HG03039 (cell line): ENCODE data around the gene MOSPD2.

Source experiments
- ATAC-seq: cut with Tn5 transposase; IDR thresholded peaks from one replicate; pipeline ENCODE4 v1.9.1; 2021; ENCODE audit warnings: mild to moderate bottlenecking, moderate library complexity; ENCODE audit not compliant: unreplicated experiment

Gene MOSPD2

DNA sequence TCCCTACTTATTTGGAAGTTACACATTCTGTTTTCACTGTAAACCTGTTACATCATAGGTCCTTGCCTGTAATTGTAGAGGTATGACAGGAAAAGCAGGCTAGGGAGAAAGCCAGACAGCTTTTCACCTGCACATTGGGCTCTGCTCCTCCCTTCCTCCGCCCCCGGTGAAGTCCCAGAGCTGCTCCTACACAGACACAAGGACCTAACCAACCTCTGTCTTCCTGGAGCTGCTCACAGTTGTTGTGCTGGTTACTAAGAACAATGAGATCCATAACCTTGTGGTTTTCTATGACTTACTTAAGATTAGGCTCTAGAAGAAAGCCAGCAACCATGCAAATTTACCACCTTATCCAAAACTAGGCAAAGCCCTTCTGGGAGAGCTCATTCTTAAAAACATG is 40.0 kb downstream of the MOSPD2 start:
- ATAC-seq = no peak

DNA sequence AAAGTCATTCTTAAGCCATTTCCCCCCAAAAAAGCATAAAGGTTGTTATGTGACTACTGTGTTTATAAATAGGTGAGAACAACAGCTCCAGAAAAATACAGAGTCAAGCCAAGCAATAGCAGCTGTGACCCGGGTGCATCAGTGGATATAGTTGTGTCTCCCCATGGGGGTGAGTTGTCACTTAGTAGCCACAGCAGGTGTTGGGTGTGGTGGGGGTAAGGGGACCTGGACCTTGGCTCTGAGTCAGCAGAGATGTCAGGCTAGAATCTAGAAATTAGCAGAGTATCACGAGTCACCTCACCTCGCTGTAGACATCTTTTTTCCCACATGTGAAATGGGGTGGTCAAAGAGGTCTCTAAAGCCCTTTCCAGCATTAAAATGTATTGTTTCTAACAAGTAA is 42.4 kb downstream of the MOSPD2 start:
- no peak for ATAC-seq

GRCh38 chrX:14916017-14916674 is 42.9 kb downstream of the MOSPD2 start:
- no peak for ATAC-seq

DNA sequence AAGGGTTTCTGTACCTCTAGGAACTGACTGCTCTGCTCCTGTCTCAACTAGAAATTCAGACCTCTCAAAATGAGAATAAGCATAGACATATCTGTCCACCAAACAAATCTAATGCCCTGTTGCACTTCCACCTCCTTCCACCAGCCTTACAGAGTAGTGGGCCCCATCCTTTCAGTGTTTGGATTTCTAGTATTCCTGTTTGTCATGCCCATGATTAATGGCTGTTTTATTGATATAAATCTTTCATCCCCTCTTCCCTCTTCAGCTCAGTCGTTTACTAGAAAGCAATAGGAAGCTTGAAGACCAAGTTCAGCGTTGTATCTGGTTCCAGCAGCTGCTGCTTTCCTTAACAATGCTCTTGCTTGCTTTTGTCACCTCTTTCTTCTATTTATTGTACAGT is 46.2 kb downstream of the MOSPD2 start:
- ATAC-seq = no peak

GRCh38 chrX:14920196-14920595 is 47.0 kb downstream of the MOSPD2 start:
- ATAC-seq = no peak

GRCh38 chrX:14922437-14922836 is 49.2 kb downstream of the MOSPD2 start:
- ATAC-seq = no peak

DNA sequence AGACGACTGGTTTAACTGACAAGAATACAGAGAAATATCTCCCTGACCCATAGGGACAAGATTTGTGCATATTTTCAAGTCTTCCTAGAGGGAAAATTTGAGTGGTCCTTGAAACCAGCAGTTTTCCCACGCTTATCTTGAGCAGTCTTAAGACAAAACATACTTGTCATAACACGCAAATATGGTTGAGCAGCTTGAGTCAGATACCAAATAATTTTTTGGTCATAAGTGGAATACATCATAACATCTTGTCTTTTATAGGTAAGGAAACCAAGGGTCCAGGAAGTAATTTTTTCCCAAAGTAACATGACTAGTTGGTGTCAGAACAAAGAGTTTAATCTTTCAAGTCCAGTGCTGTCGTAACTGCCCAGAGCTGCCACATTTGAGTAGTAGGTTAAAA is 50.5 kb downstream of the MOSPD2 start:
- ATAC-seq = no peak

- no peak for ATAC-seq
Observed at GRCh38 chrX:14926471-14926870, 53.2 kb downstream of the MOSPD2 start.

DNA sequence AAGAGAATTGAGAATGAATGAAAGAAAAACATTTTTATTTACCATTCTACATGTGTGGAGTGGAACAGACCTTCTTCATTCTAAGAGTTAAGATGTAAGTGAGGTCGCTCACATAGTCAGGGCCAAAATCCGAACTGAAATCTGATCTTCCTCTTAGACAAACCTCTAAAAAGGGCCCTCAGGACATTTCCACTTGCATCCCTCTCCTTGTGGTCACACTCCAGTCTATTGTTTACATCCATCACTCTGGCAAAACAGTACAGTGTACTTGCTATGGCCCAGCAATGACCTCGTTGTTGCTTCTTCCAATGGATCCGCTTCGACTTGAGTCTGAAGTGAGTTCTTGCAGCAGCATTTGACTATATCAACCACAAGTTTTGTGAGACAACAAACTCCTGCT is 54.2 kb downstream of the MOSPD2 start:
- ATAC-seq = no peak

DNA sequence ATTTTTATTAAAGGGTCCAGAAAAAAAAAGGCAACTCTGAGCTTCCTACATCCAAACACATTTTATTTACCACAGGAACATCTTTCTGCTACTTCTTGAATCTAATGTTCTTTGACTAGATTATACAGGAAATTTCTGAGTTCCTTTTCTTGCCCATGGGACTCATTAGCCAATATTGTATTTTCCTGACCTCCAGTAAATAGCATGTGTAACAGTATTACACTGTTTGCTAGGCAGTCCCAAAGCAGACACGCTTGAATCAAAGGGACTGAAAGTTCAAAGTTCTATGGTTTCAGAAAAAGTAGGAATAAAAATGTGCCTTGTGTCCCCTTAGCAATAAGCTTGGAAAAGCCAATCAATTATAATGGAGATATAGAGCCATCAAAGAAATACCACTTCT is 57.4 kb downstream of the MOSPD2 start:
- ATAC-seq = no peak

- no peak for ATAC-seq
Observed at GRCh38 chrX:14932136-14932535, 58.9 kb downstream of the MOSPD2 start.

- no peak for ATAC-seq
Observed at GRCh38 chrX:14934423-14934822, 61.2 kb downstream of the MOSPD2 start.

- no peak for ATAC-seq
Observed at GRCh38 chrX:14936561-14936960, 63.3 kb downstream of the MOSPD2 start.

- ATAC-seq = no peak
Observed at GRCh38 chrX:14939644-14940043, 66.4 kb downstream of the MOSPD2 start.

DNA sequence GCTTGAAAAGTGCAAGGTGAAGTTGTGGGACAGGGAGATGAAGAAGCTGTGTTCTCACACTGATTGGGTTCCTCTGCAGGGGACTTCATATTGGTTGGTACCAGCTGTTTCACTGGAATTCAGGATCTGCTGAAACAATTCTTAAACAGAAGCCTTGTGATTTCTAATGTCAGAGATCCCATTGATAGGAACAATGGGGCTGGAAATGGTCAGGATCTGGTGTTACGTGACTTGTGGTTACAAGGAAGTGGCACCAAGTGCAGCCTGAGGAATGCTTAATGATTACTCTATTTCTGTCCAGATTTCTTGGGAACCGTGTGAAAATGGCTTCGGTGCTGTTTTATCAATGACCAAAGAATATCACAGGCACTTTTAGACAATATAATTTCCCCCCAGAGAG is 68.1 kb downstream of the MOSPD2 start:
- ATAC-seq = no peak

- no peak for ATAC-seq
Observed at GRCh38 chrX:14942341-14942740, 69.1 kb downstream of the MOSPD2 start.

DNA sequence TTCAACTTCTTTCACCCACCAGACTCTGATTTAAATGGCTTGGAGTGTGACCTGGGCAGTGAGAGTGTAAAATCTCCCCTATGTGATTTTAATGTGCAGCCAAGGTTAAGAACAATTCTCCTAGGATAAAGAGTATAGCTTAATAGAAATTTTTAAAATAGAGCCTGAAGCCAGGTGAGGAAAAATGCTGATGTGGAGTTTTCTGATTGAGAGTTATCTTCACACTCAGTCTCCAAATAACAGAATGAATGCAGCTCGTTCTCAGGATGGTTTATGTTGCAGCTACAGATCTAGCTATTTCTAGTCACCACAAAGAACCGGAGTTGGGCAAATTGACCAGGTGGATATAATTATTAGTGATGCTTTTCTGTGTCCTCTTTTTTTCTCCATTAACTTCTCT is 70.7 kb downstream of the MOSPD2 start:
- ATAC-seq = no peak

GRCh38 chrX:14946606-14947155 is 73.5 kb downstream of the MOSPD2 start:
- ATAC-seq = no peak

GRCh38 chrX:14948691-14949090 is 75.5 kb downstream of the MOSPD2 start:
- no peak for ATAC-seq

DNA sequence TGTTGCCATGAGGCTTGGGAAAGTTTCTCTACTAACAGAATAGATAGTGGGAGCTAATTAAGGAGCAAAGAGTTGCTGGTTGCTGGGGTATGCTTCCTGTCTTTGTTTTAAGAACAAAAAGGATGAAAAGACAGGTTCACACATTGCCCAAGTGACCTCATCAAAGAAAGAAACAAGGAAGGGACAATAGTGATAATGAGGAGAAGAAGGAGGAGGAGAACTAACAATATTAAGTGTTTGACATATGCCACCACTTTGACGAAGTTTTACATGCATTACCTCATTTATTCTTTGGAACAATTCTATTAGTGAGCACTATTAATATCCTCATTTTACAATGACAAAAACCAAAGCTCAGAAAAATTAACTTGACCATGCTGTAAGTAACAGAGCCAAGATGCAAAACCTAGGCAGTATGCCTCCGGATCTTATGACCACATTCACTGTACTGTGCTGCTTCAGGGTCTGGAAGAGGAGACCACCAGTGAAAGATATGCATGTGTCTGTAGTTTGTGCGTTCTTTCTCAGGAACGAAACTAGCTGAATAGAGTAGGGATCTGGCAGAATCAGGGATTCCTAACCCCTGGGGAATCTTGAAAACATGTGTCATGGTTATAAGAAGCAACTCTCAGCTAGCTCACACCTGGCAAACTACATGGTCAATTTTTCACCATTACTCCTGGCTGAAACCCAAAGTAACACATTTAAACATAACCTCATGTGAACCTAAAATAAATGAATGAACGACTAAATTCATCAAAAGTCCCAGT is 83.8 kb downstream of the MOSPD2 start:
- ATAC-seq = no peak

- ATAC-seq = no peak
Observed at GRCh38 chrX:14963447-14964236, 90.4 kb downstream of the MOSPD2 start.

DNA sequence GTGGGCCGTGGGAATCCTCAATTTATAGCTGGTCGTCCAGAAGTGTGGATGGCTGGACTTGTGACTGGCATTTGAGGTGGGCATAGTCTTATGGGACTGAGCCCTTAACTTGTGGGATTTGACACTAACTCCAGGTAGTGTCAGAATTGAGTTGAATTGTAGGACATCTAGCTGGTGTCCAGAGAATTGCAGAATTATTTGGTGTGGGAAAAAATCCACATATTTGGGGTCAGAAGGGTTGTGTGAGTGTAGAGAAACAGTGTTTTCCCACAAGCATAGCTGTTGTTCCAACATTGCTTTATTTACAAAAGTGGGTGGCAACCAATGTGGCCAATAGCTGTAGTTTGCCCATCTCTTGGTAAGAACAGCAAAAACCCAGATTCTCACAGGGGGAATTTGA is 91.3 kb downstream of the MOSPD2 start:
- no peak for ATAC-seq
